Lower lobe of right lung (tissue), 2 donors: ENCODE results near the gene AFF3. TPM values are rescaled to one million over a fixed set of nuclear protein-coding genes. Genes with fewer than 3 reads are reported as not detected.

Experiments
- ATAC-seq, 2 donors: fragments of 200-7000 bp; cut with Tn5 transposase; one replicate each; pipeline ENCODE4 v1.9.1; 2020 to 2022; ENCODE audit warnings: mild to moderate bottlenecking in 2 of 2, moderate library complexity in 2 of 2
- DNase-seq: peaks from one replicate; pipeline ENCODE4 v3.0.0-alpha.2; 2020
- H3K27ac ChIP-seq: fragments of 200-600 bp; one replicate; pipeline ENCODE4 v1.8.0; 2022
- H3K27me3 ChIP-seq: fragments of 200-600 bp; one replicate; pipeline ENCODE4 v1.8.0; 2022; ENCODE audit warnings: low read depth
- H3K36me3 ChIP-seq: fragments of 200-600 bp; one replicate; pipeline ENCODE4 v1.8.0; 2022; ENCODE audit warnings: mild to moderate bottlenecking
- H3K4me1 ChIP-seq: fragments of 200-600 bp; one replicate; pipeline ENCODE4 v1.8.0; 2022
- H3K4me3 ChIP-seq: fragments of 200-600 bp; one replicate; pipeline ENCODE4 v1.8.0; 2022; ENCODE audit warnings: mild to moderate bottlenecking
- H3K9me3 ChIP-seq: fragments of 200-600 bp; one replicate; pipeline ENCODE4 v1.8.0; 2022
- CTCF ChIP-seq: fragments of 200-600 bp; IDR thresholded peaks from one replicate; pipeline ENCODE4 v1.8.0; 2022; ENCODE audit warnings: antibody characterized with exemption, mild to moderate bottlenecking
- intact Hi-C: fragments of 100-400 bp; cut with DNase I; formaldehyde crosslinking; loops from one replicate; pipeline ENCODE4 v1.11.0; 2022
- total RNA-seq: library from RNA; stranded (reverse); fragmentation: NEBNext Ultra II Directional; extraction: Animal tissue kit (Norgen Biotek cat#: 25700); gene quantifications from one replicate; pipeline ENCODE4 v1.2.1, GENCODE V29; 2021
- donor health status: DM: no; HTN: yes; CAD: no; lungs with severe emphysema.

The AFF3 gene
- total RNA-seq, 1 donor from 2014 or later, result 57.3 TPM

DNA sequence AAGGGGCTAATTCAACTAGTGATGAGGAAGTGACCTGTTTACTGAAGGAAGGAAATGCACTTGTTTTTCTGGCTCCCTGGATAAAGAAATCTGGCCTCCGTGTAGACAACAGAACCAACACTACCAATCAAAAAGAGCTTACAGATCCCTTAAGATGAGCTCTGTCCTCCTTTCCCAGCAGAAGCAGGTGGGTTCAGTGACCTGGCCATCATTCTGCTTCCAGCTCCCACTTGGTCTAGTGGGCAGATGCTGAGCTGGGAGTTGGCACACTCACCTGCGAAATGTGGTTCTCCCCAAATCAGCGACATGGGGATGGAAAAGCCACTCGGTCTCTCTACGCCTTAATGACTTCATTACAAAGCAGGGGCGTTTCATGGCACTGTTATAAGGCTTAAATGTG, 132.6 kb downstream of the AFF3 start:
- Histone ChIP-seq H3K4me1 (peaks cover 10% of the 10 kb centered on the region), H3K4me3 (no peak overlapping the region), H3K36me3 (peaks cover 27% of the 10 kb centered on the region), H3K27ac (no peak overlapping the region), H3K9me3 (no peaks in the 10 kb centered on the region), H3K27me3 (no peaks in the 10 kb centered on the region)
- no peak for ATAC-seq
- intact Hi-C loops, result no loop called here
- TF ChIP-seq CTCF, result no peak
- no peak for DNase-seq

GRCh38 chr2:100008956-100009355, 133.4 kb downstream of the AFF3 start:
- TF ChIP-seq CTCF, result no peak
- peaks cover 27% of the 10 kb centered on the region for H3K36me3 ChIP-seq
- intact Hi-C loops, result no loop called here

GRCh38 chr2:100006516-100006915, 135.9 kb downstream of the AFF3 start:
- peaks cover 27% of the 10 kb centered on the region for H3K36me3 ChIP-seq
- H3K4me1 ChIP-seq, result peaks cover 10% of the 10 kb centered on the region
- no peaks in the 10 kb centered on the region for H3K9me3 ChIP-seq
- no peak for ATAC-seq
- H3K4me3 ChIP-seq, result no peak overlapping the region
- no peaks in the 10 kb centered on the region for H3K27me3 ChIP-seq
- H3K27ac ChIP-seq, result no peak overlapping the region
- intact Hi-C loops, result no loop called here
- no peak for DNase-seq
- no peak for TF ChIP-seq CTCF

More at GRCh38 chr2:100008956-100009355, 133.4 kb downstream of the AFF3 start:
- ATAC-seq (peak in 1 of 2 donors; percentile 56), DNase-seq (no peak)
- Histone ChIP-seq H3K9me3 (no peaks in the 10 kb centered on the region), H3K4me1 (peaks cover 10% of the 10 kb centered on the region), H3K4me3 (no peak overlapping the region), H3K27me3 (no peaks in the 10 kb centered on the region), H3K27ac (no peak overlapping the region)

GRCh38 chr2:100004959-100005387, 137.4 kb downstream of the AFF3 start:
- H3K9me3 ChIP-seq, result no peaks in the 10 kb centered on the region
- H3K27me3 ChIP-seq, result no peaks in the 10 kb centered on the region
- no peak overlapping the region for H3K4me3 ChIP-seq
- DNase-seq (no peak), ATAC-seq (no peak)
- no peak overlapping the region for H3K27ac ChIP-seq
- H3K36me3 ChIP-seq, result peaks cover 27% of the 10 kb centered on the region
- H3K4me1 ChIP-seq, result peaks cover 9% of the 10 kb centered on the region
- no peak for TF ChIP-seq CTCF
- intact Hi-C loops, result no loop called here

GRCh38 chr2:100004348-100004884, 138.0 kb downstream of the AFF3 start:
- H3K9me3 ChIP-seq, result no peaks in the 10 kb centered on the region
- no peak for DNase-seq
- no peaks in the 10 kb centered on the region for H3K27me3 ChIP-seq
- intact Hi-C loops, result no loop called here
- H3K36me3 ChIP-seq, result peaks cover 27% of the 10 kb centered on the region
- TF ChIP-seq CTCF, result no peak
- no peak overlapping the region for H3K4me3 ChIP-seq
- H3K27ac ChIP-seq, result no peak overlapping the region
- no peak for ATAC-seq
- peaks cover 3% of the 10 kb centered on the region for H3K4me1 ChIP-seq
